IPS DF 4.7 (cell line): ENCODE data around the gene TSPAN5.
"Not testable (repeated sequence)": the region's sequence is repeated elsewhere in the genome, so short reads cannot be mapped to it uniquely, and the experiment has no call there.

ENCODE experiments used
- DNase-seq: peaks from one replicate; pipeline ENCODE4 v3.0.0-alpha.2; 2013; ENCODE audit warnings: low spot score; ENCODE audit errors: extremely low read depth

TSPAN5 gene

GRCh38 chr4:98503676-98504075 lies 154.7 kb downstream of the TSPAN5 start:
- no peak for DNase-seq

GRCh38 chr4:98502624-98503023 lies 155.8 kb downstream of the TSPAN5 start:
- DNase-seq: no peak

GRCh38 chr4:98502031-98502430 lies 156.4 kb downstream of the TSPAN5 start:
- no peak for DNase-seq

DNA sequence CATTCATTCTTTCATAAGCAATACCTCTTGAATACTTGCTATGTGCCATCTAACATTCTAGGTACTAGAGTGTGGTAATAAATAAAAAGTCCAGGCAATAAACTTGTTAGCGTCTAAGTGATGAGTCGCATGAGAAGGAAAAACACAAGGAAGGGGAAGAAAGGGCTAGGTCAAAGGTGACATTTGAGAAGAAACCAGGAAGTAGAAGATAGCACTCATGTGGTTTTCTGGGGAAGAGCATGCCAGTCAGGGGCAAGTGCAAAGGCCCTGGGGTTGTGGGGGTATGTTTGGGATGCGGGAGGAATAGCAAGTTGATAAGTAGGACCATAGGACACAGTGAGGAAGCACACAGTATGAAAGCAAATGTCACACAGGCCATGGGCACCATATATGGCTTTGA lies 157.0 kb downstream of the TSPAN5 start:
- DNase-seq: no peak

GRCh38 chr4:98498774-98499173 lies 159.6 kb downstream of the TSPAN5 start:
- no peak for DNase-seq

- DNase-seq: no peak
These were observed 162.1 kb downstream of the TSPAN5 start for GRCh38 chr4:98496152-98496845.

DNA sequence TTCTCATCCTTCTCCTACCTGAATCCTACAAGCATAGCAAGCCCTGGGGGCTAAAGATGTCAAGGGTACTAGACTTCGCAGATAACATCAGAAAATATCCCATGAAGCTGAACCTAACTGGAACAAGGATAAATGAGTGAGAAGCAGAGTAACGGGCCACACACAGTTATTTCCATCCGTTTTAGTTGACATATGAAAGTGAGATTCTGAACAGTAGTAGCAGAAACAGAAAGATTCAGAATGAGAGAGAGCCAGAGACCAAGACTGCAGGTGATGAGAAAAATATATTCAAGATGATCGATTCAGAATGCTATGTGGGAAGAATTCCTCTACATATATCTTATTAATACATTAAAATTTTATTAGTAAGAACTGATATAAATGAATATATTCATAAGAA lies 165.1 kb downstream of the TSPAN5 start:
- DNase-seq: no peak

- no peak for DNase-seq
These were observed 166.4 kb downstream of the TSPAN5 start for GRCh38 chr4:98491899-98492559.

DNA sequence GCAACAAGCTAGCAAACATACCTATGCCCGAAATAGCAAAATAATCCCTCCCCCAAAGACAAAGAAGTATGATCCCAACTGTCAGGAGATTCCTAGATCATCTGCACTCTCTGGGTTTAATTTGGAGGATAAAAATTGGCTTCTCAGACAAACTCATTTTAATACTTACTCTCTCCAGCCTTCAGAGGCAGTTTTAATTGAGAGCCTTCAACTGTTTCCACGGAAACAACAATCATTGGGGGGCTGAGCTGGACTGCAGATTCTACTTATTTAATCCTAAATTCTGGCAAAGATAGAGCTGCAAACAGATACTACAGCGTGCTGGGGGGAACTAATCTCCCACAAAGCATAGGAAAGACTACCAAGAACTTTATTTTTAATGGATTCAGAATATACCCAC lies 168.2 kb downstream of the TSPAN5 start:
- DNase-seq: no peak

DNA sequence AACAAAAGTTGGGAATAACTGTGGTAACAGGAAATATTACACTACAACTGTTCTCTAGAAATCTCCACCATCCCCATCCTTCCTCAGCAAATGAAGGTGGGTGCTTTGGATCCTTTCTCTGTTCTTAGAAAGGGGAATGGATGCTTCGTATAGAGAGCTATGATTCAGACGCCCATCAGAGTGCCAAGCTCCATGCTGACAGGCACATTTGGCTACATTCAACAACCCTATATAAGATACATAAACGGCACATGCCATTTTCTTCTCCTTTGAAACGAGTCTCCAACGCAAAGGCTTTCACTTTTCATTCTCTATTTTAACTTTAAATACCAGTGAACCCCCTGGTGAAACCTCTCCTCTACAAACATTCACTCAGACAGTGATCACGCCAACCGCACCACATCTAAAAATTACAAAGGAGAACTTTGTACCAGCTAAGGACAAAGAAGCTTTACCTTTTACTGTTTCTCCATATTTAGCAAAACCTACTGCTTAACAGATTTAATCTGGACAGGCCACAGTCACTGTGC lies 172.5 kb downstream of the TSPAN5 start:
- no peak for DNase-seq

DNA sequence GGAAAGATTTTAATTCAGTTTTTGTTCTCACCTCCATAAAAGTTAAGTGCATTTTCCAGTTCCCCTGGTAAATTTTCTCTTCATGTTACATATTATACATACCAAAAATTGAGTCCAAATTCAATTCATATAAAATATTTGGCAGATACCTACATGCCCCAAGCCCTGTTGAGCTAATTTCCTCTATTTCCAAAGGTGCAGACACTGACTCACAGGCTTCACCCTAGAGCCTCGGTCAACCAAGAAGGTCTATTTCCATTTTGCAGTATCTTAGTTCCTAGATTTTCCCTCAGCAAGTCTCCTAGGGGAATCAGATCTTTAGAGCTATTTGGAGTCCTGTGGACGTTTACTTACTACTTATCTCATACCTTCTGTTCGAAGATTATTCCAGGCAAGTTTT lies 174.4 kb downstream of the TSPAN5 start:
- DNase-seq: no peak

DNA sequence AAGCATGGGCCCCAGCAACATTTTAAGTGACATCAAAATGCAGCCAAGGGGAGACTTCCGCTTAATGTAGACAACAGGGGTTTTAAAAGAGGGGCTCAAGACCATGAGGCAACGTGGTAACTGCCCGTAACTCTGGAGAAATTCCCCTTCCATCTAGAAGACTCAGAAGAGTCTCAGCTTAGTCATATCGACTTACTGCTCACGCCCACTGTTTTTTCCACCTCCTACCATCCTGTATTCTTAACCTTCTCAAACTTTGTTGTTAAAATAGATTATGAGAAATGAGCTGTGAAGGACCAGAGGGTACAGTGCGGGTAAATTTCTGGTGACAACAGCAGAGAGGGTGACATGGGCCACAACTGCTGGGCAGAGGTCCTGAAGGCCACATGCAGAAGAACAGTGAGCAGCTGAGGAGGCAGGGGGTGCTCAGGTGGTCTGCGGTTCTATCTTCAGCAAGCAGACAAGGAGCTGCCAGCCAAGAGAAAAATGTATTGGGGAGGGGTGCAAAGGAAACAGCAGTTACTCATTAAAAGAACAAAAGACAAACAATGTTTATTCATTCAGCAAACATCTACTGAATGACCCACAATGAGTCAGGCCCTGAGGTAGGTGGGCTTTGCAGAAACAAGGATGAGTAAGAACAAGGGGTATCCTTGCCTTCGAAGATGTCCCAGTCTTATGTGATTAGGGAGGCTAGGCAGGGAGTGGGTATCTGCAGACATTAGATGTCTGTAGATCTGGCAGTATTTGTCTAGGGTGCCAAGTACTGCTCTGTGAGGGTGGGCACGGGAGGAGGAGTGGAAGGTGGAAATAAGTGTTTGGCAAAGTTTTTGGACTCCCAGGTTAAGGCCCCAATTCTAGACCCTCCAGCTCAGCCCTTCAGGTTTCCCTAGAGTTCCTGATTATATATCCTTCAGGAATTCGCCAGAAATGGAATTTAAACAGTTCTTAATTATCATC lies 175.3 kb downstream of the TSPAN5 start:
- no peak for DNase-seq

DNA sequence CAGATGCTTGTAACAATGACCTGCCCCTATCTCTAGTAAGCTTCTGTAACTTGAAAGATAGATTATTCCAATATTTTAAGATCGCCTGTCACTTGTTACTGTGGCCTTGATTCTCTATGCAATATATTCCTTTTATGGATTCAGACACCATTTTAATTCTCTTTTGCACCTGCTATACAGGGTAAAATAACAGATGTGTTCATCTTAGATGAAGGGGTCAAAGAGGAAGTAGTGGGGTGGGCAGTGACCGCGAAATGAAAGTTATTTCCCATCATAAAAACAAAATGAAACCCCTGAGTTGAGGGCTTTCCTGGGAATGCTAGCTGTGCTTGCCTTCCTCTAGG lies 175.9 kb downstream of the TSPAN5 start:
- no peak for DNase-seq

DNA sequence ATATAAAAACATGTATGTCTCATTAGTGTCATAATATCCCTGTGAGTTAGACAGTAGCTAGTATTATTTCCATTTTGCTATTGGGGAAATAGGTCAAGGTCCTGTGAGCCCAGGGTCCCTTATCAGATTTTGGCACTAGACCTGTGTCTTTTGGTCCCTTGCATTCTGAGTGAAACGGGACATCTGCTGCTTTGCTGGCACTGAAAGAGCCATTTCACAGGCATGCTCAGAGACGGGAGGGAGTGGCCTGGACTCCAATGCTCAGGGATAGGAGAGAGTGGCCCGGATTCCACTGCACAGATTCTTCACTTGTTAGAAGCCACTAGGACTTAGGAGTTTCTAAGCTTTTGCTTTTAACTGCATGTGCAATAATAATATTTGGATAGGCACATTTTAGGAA lies 177.2 kb downstream of the TSPAN5 start:
- no peak for DNase-seq

DNA sequence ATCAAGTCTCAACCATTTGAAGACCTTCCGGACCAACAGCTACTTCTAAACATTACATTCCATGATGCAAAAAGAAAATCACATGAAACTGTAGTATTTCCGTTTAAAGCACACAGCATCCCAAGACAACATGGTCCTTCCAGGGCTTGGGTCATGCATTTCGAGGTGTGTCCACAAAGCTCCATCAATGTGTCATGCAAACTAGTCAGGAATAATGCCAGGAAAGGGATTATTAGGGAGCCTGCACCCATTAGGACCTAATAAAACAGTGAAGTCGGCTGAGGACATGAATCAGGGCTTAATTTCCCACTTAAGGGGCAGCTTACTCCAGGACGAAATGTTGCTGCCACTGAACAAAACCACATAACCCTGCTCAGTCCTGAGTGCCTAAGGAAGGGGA lies 177.9 kb downstream of the TSPAN5 start:
- DNase-seq: no peak

DNA sequence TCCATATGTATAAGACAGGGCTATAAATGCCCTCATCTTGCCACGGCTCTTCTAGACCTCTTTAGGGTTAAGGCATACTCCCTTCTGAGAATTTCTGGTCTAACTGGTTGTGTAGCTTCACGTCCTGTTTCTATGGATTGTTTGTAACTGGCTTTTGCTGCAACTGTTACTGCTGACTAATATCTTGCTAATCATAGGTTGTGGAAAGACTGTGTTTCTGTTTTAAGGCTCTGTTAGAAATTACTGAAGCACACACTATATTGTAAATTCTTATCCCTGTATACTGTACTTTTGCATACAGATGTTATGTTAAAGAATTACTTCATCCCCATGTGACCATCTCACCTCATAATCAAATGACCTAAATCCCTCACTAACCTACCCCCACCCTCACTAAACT lies 178.8 kb downstream of the TSPAN5 start:
- DNase-seq: not testable (repeated sequence)

GRCh38 chr4:98476891-98477290 lies 181.5 kb downstream of the TSPAN5 start:
- no peak for DNase-seq

GRCh38 chr4:98474408-98474844 lies 184.0 kb downstream of the TSPAN5 start:
- no peak for DNase-seq

DNA sequence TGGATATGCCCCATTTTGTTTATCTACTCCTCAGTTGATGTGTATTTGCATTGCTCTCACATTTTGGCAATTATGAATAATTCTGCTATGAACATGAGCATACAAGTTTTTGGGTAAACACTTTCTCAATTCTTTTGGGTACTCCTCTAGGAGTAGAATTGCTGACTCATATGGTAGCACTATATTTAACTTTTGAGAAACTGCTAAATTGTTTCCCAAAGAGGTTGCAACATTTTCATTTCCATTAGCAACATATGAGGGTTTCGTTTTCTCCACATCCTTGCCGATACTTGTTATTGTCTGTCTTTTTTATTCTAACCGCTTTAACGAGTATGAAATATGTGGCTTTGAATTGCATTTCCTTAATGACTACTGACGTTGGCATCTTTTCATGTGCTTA lies 185.4 kb downstream of the TSPAN5 start:
- DNase-seq: no peak

DNA sequence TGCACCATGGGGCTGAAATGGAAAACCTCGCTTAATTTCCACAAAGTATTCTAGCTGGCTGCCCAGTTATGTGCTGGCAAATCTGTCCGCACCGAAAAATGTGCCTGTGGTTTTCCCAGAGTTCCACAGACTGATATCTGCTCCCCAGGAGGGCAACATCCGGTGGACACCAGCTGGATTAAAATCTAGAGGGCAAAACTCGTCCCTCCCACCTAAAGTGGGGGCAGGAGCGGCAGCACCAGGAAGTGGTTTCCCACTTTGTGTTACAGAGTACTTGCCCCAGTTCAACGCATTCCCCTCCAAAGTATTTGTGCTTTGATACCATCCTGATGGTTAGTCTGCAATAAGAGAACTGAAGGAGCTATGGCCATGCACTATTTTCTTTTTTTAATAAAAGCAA lies 187.6 kb downstream of the TSPAN5 start:
- no peak for DNase-seq

DNA sequence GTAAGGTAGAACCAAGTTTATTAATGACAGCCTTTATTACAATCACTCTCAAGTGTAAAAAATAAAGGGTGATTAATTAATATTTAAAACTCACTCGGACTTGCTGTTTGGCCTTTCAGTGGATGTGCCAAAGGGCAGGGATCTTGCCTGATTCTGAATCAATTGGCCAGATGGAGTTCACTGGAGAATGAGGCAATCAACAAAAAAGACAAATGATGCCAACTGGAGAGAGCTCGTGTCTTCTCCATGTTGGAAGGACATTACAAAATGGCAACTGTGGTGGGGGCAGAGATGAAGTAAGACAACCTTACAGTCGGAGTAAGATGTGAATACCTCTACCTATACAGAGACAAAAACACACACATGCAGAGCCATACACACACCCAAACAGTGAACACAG lies 188.0 kb downstream of the TSPAN5 start:
- DNase-seq: no peak

- no peak for DNase-seq
These were observed 188.6 kb downstream of the TSPAN5 start for GRCh38 chr4:98469771-98470170.
